Bone marrow (tissue), 2 donors: Measurements from ENCODE around the gene MED26.
"Not testable (repeated sequence)": the region's sequence is repeated elsewhere in the genome, so short reads cannot be mapped to it uniquely, and the experiment has no call there.

Experiments
- DNase-seq, 2 donors: peaks; one replicate each; lab custom pipeline; 2025; lab: John Stamatoyannopoulos, UW

Gene MED26

DNA sequence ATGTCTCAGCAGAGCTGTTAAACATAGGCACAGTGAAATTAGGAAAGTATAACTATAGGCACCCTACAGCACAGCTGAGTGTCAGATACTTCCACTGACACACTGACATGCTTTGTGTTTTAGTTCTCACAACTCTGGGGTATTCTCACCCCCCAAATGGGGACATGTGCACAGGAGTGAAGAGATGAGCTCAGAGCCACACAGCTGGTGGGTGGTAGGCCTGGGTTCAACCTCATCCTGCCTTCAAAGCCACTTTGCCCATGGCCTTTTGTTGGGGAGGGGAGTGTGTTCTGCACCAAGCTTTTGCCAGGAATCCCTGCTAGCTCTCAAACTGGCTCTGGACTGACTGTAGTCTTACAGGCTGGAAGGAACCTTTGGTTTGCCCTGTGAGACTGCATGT lies 54.1 kb downstream of the MED26 start:
- no peak for DNase-seq

DNA sequence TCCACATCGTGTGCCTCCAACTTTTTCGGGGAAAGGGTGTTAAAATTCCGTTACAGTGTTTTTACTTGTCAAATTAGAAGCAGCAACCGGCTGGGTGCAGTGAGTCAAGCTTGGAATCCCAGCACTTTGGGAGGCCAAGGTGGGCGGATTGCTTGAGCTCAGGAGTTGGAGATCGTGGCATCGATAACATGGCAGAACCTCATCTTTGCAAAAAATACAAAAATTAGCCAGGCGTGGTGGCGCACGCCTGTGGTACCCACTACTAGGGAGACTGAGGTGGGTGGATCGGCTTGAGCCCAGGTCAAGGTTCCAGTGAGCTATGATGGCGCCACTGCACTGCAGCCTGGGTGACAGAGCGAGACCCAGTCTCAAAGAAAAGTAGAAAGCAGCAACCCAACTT lies 54.7 kb downstream of the MED26 start:
- DNase-seq, result no peak

DNA sequence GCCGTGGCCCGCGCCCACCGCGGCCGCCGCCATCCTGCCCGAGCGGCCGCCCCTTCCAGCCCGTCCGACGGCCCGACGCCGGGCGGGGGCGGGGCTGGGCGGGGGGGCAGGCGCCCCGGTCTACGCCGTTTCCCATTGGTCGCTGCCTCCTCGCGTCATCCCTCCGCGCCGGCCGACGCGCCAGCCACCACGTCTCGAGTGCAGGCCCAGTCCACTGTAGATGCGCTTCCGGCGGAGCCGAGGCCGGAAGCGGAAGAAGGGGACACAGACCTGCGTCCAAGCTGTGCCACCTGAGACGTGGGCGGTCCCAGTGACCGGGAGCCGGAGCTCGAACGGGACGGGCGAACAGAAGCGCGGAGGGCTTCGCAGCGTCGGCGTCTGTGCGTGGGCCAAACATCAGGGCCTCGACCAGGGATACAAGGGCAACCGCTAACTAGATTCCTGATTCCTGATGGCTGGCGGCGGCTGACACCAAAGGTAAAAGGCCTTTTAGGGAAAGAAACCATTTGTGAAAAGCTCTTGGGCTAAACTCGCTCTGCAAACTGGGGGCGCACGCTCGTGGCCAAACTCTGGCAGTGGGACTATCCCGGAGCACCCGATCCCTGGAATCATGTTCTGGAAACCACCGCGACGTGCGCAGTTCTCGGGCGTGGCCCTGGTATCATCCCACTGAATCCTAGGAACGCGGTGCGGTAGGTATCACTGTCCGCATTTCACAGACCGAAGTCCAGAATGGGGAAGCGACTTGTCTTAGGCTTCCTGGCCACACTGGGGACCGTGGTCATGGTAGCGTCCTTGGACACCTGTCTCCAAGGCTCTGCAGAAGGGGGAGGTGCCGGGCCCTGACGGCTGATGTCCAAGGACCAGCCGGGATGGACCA lies 55.4 kb downstream of the MED26 start, which contains the start of gene SLC35E1:
SLC35E1 (minus strand) TSS at position 84 of the 880 bp plus-strand sequence; CDS start at position 33, 51 bp downstream.
- DNase-seq, result peak; percentile 81 to 86

DNA sequence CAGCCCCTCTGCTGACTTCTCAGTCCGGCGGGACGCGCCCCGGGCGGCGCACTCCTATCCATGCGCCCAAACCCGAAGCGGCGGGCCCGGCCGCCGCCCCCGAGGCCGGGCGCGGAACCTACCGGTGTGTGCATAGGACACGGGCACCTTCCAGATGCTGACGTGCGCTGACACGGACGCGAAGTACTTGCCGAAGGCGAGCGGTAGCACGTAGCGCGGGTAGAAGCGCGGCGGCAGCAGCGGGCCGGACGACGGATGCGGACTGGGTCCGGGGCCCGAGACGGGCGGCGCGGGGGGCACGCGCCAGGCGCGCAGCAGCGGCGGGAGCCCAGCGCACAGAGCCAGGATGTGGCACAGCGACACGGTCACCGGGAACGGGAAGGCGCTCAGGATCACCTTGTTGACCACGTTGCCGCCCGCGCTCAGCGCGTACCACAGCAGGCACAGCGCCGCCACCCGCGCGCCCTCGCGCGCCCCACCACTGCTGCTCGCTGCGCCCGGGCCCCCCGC lies 56.1 kb downstream of the MED26 start:
- DNase-seq, result peak in 1 of 2 donors; percentile 65

DNA sequence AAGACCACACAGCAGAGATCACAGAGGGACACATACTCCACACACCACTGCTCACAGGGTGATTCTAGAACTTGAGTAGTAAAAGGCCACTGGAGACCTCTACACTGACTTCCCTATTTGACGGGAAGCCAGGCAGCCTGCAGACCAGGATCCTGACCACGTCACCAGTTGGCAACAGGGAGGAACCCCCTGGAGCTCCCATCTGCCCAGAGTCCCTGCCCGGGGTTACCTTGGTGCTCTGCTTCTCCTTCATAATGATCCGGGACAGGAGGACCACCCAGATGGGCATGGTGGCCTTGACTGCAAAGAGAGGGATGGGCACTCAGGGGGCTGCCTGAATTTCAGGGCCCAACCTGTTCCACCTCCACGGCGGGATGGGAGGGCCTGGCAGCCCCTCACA lies 56.7 kb downstream of the MED26 start:
- DNase-seq, result peak; percentile 19 to 28

DNA sequence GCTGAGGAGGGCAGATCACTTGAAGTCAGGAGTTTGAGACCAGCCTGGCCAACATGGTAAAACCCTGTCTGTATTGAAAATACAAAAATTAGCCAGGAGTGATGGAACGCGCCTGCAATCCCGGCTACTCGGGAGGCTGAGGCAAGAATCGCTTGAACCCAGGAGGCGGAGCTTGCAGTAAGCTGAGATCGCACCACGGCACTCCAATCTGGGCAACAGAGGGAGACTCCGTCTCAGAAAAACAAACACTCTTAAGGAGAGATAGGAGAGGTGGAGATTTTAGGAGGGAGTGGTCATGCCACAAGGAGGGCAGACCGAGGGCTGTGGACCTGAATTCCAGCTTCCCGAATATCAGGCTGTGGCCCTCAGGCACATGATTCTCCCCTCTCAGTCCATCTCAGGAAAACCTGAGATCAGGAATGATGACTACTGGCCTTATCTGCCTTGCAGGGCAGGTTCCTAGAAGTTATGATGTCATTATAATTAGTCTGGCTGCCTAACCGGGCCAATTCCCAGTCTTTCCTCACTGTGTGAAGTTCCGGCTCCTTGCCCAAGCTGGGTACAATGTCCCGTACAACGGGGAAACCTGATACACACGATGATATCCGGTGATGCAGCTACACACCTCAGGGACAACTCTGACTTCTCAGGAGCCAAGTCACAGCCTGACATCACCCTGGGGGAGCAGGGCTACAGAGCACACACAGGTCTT lies 58.2 kb downstream of the MED26 start:
- no peak for DNase-seq

DNA sequence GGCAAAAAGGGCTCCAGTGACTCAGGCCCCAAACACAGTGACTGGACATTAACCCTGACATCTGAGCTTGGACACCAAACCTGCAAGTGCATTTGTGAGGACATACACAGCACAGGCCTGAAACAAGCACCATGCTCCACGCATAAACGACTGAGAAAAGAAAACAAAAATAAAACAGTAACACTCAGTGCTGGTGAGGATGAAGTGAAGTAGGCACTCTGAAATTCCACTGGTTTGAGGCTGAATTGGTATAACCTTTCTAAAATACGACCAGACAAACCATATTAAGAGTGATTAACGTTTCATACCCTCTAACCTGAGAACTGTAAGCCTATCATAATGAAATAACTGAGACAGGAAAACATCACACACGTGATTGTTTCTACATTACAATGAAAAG lies 61.3 kb downstream of the MED26 start:
- DNase-seq, result no peak

DNA sequence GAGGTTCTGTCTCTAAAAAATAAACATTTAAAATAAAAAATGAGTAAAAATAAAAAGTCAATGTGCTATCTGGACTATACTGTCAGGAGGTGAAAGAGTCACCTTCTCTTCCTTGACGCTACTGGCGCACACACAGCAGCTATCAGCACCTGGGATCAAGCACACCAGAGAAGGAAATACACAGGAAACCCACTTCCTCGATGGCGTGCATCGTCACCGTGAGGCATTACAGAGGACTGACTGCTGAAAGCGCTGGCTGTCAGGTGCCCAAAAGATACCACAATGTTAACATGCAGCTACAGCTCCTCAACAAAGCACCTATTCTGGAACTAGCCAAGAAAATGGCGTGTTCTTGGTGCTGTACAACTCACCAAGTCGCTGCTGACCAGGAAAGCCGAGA lies 61.8 kb downstream of the MED26 start:
- peak in 1 of 2 donors; percentile 64 for DNase-seq

DNA sequence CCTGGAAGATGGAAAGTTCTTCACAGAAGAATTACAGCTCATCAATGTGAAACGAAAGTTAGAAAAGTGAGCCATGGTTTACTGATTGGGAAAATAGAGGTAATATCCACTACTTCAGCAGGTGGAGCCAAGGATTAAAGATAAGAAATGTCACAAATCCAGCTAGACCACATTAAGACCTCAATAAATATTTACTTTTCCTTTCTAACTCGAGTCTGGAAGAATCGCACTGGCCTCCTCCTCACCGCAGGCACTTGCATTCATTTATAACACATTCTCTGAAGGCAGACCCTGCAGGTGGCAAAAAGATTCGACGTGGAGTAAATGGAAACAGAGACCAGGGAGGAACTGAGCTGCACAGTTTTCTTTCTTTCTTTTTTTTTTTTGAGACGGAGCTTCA lies 63.2 kb downstream of the MED26 start:
- DNase-seq, result no peak

DNA sequence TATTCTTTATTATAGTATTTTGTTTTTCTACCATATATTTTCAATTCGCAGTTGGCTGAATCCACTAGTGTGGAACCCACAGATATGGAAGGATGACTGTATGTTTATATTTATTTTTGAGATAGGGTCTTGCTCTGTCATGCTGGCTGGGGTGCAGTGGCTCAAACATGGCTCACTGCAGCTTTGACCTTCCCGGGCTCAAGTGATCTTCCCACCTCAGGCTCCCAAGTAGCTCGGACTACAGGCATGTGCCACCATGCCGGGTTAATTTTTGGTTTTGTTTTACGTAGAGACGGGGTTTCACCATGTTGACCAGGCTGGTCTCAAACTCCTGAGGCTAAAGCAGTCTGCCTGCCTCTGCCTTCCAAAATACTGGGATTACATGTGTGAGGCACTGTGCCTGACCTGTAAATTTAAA lies 65.4 kb downstream of the MED26 start:
- no peak for DNase-seq

DNA sequence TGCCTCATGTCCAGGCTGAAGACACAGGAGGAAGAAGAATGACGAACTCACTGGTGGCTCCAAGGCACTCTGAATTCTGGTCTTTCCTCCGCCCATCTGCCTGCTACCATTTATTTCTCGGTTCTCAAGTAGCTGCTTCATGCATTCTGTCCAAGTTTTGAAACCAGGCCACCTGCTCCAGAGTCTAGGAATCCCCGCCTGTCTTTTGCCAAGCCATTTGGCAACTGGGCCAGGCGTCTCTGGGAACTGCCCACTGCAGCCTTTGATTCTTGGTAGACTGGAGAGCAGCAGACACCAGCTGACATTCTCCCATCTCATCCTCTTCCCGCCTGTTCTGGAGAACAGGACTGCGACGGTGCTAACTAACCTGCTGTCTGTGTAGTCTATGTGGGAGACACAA lies 66.6 kb downstream of the MED26 start:
- DNase-seq, result no peak

DNA sequence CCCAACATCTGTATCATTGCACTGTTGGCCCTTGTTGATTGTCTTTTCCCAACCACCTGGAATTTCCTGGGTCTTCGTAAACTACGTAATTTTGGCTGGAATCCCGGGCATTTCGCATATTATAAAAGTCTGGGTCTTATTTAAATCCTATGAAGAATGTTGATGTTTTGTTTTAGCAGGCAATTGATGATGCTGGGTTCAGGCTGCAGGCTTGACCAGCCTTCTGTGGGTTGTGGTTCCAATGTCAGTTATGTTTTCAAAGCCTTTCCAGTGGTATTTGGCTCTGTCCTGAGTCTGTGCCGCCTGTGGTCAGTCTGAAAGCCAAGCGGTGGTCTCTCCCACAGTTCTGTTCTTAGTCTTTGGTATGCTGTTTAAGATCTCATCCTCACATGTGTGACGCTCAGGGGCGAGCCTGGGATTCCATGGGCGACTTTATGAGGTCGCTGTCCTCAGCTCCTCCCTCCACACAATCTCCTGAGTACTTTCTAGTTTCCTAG lies 68.2 kb downstream of the MED26 start:
- no peak for DNase-seq

DNA sequence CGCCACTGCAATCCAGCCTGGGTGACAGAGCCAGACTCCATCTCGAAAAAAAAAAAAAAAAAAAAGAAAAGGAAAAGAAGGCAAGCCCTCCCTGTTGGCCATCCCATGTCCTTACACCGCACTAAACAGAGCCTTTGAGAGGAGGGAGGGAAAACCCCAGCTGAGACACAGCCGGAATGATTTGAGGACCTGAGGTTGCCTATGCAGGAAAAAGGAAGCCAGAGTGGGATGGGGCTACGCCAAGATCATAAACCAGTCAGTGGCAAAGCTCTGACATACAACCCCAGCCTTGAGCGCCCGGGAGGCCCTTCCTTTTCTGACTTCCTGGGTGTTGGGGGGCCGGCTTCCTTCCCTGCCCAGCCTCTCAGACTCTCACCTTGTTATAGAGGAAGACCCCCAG lies 73.2 kb downstream of the MED26 start:
- no peak for DNase-seq

DNA sequence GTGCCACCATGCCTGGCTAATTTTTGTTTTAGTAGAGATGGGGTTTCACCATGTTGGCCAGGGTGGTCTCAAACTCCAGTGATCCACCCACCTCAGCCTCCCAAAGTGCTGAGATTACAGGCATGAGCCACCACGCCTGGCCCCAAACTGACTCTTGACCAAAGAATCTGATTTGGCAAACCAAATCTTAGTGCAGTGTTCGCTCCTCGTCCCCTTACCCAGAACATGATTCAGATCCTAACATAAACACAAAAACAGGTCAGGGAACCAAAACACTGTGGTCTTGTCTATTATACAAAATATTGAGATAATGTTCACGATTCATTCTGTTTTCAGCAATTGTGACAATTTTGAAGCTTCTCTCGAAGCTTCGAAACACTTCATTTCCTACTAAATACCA lies 76.1 kb downstream of the MED26 start:
- DNase-seq, result not testable (repeated sequence)

DNA sequence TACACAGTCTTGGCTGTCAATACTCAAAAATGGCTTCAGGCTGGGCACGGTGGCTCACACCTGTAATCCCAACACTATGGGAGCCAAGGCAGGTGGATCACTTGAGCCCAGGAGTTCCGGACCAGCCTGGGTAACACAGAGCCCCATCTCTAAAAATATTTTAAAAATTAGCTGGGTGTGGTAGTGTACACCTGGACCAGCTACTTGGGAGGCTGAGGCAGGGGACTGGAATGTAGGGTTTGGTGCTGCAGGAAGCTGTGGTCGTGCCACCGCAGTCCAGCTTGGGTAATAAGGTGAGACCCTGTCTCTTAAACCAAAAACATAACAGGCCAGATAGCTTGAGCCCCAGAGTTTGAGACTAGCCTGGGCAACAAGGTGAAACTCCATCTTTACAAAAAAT lies 79.0 kb downstream of the MED26 start:
- no peak for DNase-seq

DNA sequence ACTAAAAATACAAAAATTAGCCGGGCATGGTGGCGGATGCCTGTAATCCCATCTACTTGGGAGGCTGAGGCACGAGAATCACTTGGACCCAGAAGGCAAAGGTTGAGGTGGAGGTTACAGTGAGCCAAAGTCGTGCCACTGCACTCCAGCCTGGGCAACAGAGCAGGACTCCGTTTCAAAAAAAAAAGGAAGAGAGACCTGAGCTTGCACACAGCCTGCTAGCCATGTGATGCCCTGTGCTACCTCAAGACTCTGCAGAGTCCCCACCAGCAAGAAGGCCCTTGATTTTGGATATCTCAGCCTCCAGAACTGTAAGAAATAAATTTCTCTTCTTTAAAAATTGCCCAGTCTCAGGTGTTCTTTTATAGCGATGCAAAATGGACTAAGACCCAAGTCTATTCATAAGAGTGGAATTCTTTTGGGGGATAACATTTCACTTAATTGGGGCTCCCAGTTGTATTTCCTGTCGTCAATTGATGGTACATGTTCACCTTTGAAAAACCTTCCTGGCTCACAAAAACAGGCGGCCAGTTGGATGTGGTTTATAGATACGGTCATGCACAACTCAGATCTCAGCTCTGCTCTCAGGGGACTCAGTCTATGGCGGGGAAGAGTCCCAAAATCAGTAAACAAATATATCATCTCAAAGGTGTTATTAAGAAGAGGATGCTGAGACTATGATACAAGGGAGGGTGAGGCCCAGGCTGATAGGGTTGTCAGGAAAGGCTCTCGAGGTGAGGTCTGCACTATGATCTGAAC lies 83.4 kb downstream of the MED26 start:
- DNase-seq, result no peak

DNA sequence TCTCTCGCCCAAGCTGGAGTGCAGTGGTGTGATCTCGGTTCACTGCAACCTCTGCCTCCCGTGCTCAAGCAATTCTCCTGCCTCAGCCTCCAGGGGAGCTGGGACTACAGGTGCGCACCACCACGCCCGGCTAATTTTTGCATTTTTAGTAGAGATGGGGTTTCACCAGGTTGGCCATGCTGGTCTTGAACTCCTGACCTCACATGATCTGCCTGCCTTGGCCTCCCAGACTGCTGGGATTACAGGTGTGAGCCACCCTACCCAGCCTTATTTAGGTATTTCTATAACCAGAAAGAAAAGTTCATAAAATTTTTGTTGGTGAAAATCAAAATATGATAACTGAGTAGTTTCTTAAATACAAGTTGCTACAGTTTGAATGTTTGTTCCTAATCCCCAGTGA lies 84.3 kb downstream of the MED26 start:
- DNase-seq, result not testable (repeated sequence)

DNA sequence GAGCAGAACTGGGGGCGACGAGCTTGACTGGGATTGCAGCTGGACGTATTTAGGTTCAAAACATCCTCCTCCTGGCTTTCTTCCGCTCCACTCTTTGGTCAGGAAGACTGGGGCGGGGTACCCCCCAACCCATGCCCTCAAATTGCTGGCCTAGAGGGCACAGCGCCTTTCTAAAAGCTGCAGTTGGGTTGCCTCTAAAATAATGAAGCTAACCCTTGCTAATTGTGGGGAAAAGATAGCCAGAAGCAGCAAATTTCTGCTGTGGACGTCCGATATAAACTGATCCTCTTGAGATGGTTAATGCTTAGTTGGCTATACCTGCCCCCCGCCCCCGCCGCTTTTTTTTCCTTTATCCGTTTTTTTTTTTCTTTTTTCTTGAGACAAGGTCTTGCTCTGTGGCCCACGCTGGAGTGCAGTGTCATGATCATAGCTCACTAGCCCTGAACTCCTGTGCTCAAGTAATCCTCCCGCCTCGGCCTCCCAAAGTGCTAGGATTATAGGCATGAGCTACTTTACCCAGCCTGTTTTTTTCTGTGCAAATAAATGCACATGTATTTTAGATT lies 85.0 kb downstream of the MED26 start:
- no peak for DNase-seq

DNA sequence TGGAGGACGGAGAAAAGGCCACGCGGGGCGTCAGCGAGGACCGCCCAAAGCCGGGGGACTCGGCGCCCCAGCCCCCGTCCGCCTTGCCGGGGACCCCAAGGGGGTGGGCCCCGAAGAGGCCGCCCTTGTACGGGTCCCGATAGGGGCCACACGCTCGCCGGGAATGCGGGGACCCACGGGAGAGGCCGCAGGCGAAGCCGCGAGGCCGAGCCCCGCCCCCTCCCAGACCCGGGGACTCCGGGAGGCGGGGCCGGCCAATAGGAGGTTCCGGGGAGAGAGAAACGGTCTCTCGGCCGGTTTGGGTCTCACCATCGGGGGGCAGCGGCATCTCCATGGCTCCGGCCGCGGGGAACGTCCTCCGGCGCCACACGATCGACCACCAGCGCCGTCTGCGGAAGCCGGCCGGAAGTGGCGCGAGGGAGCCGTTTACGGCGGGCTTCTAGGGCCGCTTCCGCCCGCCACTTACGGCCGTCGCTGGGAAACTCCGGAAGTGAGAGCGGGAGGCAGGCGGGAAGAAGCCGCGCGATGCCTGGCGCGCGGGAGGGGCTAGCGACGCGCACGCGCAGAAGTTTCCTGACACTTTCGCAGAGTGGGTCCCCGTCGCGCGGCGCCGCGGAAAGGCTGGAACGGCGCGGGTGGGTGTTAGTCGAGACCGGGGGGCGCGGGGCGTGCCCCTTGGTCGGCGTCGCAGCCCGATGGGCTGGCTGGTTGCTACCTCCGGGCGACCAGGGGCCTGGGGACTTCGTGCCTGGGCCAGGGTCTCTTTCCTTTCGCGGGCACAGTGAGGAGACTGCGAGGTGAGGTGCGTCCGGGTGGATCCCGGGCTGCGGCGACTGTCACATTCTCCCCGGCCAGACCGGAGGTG lies 85.7 kb downstream of the MED26 start, which contains the start of gene CHERP:
CHERP (minus strand) TSS at position 393 of the 865 bp plus-strand sequence; CDS start at position 334, 59 bp downstream.
- DNase-seq, result peak; percentile 87 to 94

DNA sequence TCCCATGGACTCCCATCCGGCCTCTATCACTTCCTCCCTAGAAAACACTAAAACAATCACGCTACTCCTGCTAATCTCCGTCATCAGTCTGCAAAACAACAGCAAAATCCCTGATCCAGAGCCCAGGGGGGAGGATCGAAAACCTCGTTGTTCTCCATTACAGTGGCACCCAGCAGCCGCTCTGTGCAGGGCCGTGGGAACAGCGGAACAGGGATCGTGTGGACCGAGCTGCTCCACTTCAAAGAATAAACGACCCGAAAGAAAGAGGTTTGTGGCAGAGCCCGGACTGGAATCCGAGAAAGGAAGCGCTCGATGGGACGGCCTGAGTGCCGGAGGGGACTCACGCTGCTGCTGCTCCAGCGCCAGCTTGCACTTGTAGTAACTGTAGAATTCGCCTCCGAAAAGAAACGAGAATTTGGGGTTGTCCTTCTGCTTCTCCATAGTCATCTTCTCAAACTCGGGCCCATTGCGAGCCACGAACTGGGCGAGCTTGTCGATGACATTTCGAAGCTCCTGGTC lies 86.4 kb downstream of the MED26 start:
- no peak for DNase-seq
